Nephron (organoid): ENCODE measurements around the gene CUX1.

Experiments used
- H3K27ac Mint-ChIP-seq, 3 experiments: 2 replicates each; pipeline ENCODE4 v1.8.0; 2020; ENCODE audit warnings: mixed read lengths in 3 of 3, mild to moderate bottlenecking in 2 of 3, moderate library complexity in 1 of 3
- H3K27me3 Mint-ChIP-seq: 2 replicates; pipeline ENCODE4 v1.8.0; 2021; ENCODE audit warnings: low read depth, mild to moderate bottlenecking, moderate library complexity, mixed read lengths
- H3K36me3 Mint-ChIP-seq: 2 replicates; pipeline ENCODE4 v1.8.0; 2020; ENCODE audit warnings: low read depth, mixed read lengths
- H3K4me1 Mint-ChIP-seq: 2 replicates; pipeline ENCODE4 v1.8.0; 2020; ENCODE audit warnings: mixed read lengths
- H3K4me3 Mint-ChIP-seq, 3 experiments: 2 replicates each; pipeline ENCODE4 v1.8.0; 2020; ENCODE audit warnings: mild to moderate bottlenecking in 3 of 3, mixed read lengths in 3 of 3, moderate library complexity in 2 of 3
- H3K9me3 Mint-ChIP-seq: 2 replicates; pipeline ENCODE4 v1.8.0; 2020; ENCODE audit warnings: mixed read lengths
- CTCF ChIP-seq, 3 experiments: fragments of 200-600 bp; sonication (generic); IDR thresholded peaks; one replicate each; pipeline ENCODE4 v1.5.0; 2021; ENCODE audit warnings: antibody characterized with exemption in 3 of 3; ENCODE audit not compliant: unreplicated experiment in 3 of 3

Gene CUX1

GRCh38 chr7:102313997-102314780 is 496.8 kb downstream of the CUX1 start:
- no peak for TF ChIP-seq CTCF (IDR thresholded peaks at IDR 0.05; ENCODE audit: unreplicated experiment in 3 of 3)
- Mint-ChIP-seq H3K9me3 (no peaks in the 10 kb centered on the region), H3K4me3 (no peak overlapping the region), H3K36me3 (peaks cover 15% of the 10 kb centered on the region), H3K4me1 (no peaks in the 10 kb centered on the region), H3K27me3 (no peaks in the 10 kb centered on the region), H3K27ac (no peak overlapping the region)

- no peak overlapping the region for H3K4me3 Mint-ChIP-seq
These were observed 500.0 kb downstream of the CUX1 start for GRCh38 chr7:102317231-102318059.

GRCh38 chr7:102318482-102318971 is 501.1 kb downstream of the CUX1 start:
- Mint-ChIP-seq H3K27ac (no peak overlapping the region), H3K36me3 (peaks cover 12% of the 10 kb centered on the region), H3K4me3 (no peak overlapping the region), H3K9me3 (no peaks in the 10 kb centered on the region), H3K4me1 (no peaks in the 10 kb centered on the region), H3K27me3 (peaks cover 8% of the 10 kb centered on the region)
- no peak for TF ChIP-seq CTCF (IDR thresholded peaks at IDR 0.05; ENCODE audit: unreplicated experiment in 3 of 3)

More at GRCh38 chr7:102317231-102318059, 500.0 kb downstream of the CUX1 start:
- Mint-ChIP-seq H3K27ac (no peak overlapping the region), H3K9me3 (no peaks in the 10 kb centered on the region), H3K27me3 (peaks cover 4% of the 10 kb centered on the region), H3K36me3 (peaks cover 12% of the 10 kb centered on the region), H3K4me1 (no peaks in the 10 kb centered on the region)
- no peak for TF ChIP-seq CTCF (IDR thresholded peaks at IDR 0.05; ENCODE audit: unreplicated experiment in 3 of 3)

- Mint-ChIP-seq H3K4me1 (no peaks in the 10 kb centered on the region), H3K9me3 (no peaks in the 10 kb centered on the region)
- no peak for TF ChIP-seq CTCF (IDR thresholded peaks at IDR 0.05; ENCODE audit: unreplicated experiment in 3 of 3)
These were observed 502.2 kb downstream of the CUX1 start for GRCh38 chr7:102319671-102320070.

GRCh38 chr7:102320181-102320580 is 502.8 kb downstream of the CUX1 start:
- peaks cover 8% of the 10 kb centered on the region for H3K27me3 Mint-ChIP-seq
- no peak overlapping the region for H3K27ac Mint-ChIP-seq
- no peak for TF ChIP-seq CTCF (IDR thresholded peaks at IDR 0.05; ENCODE audit: unreplicated experiment in 3 of 3)
- H3K36me3 Mint-ChIP-seq, result peaks cover 8% of the 10 kb centered on the region
- no peaks in the 10 kb centered on the region for H3K4me1 Mint-ChIP-seq
- H3K4me3 Mint-ChIP-seq, result no peak overlapping the region
- no peaks in the 10 kb centered on the region for H3K9me3 Mint-ChIP-seq

More at GRCh38 chr7:102319671-102320070, 502.2 kb downstream of the CUX1 start:
- Mint-ChIP-seq H3K27me3 (peaks cover 8% of the 10 kb centered on the region), H3K4me3 (no peak overlapping the region), H3K36me3 (peaks cover 10% of the 10 kb centered on the region), H3K27ac (no peak overlapping the region)
